Activated gamma-delta T cell treated with Interleukin-2 at 50 U/mL for 16 hours (primary cell): ENCODE data around the gene CCDC28B.
A peak's percentile ranks its signal among the peaks of the same experiment; 100 is the strongest.

ENCODE experiments used
- DNase-seq: peaks from one replicate; pipeline ENCODE4 v3.0.0-alpha.2; 2020

Gene CCDC28B

DNA sequence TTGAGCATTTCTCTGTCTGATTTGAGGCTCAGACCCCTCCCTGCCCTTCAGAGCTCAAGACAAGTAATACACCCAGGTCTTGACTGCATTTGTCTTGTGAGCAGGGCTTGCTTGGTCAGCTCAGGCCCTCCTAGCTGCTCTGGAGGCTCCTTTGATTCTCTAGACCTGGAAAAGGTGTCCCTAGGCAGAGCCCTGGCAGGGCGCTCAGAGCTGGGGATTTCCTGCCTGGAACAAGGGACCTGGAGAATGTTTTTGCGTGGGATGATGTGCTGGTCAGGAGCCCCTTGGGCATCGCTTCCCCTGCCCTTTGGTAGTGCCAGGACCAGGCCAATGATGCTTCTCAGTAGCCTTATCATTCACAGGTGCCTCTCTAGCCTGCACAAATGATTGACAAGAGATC, 4.9 kb upstream of the CCDC28B start:
- DNase-seq: no peak

DNA sequence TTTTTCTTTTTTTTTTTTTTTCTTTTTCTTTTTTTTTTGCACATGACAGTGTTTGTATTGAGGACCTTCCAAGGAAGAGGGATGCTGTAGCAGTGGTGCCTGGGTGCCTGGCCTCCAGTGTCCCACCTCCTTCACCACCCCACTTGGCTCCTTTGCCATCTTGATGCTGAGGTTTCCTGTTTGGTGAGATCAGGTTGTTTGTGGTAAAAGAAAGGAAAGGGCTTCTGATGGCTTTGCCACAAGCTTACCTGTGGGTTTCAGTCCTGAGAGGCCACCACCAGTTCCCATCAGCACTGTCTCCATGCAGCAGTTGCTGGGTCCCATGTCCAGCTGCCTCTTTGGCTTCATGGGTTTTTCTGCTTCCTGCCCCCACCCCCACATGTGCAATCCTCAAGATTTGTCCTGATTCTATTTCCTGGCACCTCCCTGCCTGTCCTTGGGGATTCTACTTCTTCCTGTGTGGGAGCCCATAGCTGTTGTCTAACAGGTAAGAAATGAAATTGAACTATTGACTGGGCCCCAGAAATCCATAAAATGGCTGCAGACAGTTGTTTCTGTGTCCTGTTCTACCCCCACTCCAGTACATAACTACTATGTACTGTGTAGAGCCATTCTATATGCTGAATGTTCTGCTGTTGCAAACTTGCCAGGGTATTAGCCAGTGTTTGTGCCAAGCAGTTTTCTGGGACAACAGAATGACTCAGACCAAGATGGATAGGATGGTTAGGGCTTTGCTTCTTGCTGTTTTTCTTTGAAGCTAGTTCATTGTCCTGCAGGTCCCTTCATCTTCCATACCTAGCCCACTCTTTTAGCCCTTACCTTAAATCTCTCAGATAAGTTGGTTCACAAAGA, 4.2 kb upstream of the CCDC28B start:
- no peak for DNase-seq

DNA sequence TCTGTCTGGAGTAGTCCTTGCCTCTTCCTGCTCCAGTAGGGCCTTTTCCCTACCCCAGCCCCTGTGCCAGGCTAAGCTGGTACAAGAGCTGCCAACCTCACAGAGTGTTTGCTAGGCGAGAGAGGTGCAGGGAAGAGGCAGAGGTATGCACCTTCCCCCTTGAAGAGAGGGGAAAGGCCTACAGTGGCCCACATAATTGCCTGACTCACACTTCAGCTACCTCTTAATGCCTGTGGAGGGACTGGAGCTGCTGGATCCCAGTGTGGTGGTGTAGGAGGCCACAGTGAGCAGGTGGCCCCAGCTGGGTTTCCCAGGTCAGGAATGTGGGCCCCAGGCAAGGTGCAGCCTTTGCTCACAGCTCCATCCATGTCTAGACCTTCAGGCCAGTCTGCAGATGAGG, 3.3 kb upstream of the CCDC28B start:
- DNase-seq: no peak

DNA sequence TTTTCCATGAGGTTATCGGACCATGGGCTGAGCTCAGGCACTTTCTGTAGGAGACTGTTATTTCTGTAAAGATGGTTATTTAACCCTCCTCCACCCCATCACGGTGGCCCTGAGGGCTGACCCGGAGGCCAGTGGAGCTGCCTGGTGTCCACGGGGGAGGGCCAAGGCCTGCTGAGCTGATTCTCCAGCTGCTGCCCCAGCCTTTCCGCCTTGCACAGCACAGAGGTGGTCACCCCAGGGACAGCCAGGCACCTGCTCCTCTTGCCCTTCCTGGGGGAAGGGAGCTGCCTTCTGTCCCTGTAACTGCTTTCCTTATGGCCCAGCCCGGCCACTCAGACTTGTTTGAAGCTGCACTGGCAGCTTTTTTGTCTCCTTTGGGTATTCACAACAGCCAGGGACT, 2.6 kb upstream of the CCDC28B start:
- no peak for DNase-seq

DNA sequence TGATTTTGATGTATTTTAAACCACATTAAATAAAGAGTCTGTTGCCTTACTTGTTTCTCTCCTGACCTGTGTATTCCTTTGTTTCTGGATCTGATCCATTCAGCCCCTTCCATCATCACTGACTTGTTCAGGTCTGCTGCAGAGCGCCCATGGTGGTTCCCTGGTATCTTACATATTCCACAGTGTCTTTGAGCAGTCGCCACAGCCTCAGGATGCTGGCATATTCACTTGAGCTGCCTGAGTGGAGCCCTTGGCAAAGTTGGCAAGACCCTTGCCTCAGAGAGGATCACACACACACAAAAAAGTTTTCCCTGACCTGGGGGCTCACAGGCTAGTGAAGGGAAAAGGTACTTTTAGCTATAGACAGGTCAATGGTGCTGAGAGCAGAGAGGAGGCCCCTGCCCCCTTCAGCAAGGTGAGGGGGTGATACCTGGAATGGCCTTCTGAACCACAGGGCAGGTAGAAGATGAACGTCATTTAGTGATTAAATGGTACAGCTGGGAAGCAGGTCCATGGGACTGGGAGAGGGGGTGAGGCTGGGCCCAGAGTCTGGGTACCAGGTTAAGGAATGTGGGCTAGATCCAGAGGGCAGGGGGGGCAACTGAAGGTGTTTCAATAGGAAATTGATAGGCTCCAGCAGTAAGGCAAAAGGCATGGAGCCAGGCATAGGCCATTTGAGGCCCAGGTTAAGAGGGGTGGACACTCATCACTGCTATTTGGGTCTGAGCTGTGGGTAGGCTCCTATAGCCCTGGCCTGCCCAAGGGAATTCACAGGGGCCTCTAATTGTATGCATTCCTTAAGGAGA, 2.0 kb upstream of the CCDC28B start:
- DNase-seq: no peak

DNA sequence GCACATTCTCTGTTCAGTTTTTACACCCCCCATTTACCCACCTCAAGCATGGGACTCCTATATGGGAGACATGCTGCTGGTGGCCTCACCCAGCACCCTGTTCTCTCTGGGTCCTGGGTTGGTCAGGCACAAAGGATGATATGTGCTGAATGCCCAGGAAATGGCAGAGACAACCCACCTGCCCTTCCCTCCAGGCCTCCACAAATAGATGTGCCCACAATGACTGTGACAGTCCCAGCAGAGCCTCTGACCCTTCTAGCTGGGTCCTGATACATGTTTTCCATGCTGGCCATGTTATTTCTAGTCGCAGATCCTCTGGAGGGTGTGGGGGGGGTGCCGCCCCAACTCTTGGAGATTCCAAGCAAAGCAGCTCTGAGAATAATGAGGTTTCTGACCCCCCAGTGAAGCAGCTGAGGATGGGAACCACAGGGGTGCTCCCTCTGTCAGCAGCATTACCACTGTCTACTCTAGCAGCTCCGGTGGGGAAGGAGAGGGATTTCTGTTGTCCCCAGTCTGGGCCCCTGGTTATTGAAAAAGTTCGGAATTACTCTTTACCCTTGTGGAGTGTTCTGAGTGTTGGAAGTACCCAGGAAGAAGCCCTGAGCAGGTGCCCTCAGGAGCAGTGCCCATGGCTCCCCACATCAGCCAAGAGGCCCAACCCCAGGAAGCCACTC, 1.2 kb upstream of the CCDC28B start:
- DNase-seq: no peak

DNA sequence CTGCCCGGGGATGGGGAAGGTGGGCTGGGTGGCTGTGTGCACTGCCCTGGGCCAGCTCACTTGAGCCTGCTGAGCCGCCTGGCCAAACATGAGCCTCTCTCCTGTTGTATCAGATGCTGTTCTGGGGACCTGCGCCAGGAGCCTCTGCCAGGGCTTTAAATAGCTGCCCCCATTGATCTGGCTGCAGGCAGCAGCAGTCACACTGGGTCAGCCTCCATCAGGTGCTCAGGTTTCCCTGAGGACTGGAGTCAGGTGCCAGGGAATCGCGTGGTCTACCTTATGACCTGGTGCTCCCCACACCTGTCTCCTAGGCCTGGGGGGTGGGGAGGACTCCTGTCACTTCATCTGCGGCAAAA, 700 bp upstream of the CCDC28B start:
- DNase-seq: no peak

DNA sequence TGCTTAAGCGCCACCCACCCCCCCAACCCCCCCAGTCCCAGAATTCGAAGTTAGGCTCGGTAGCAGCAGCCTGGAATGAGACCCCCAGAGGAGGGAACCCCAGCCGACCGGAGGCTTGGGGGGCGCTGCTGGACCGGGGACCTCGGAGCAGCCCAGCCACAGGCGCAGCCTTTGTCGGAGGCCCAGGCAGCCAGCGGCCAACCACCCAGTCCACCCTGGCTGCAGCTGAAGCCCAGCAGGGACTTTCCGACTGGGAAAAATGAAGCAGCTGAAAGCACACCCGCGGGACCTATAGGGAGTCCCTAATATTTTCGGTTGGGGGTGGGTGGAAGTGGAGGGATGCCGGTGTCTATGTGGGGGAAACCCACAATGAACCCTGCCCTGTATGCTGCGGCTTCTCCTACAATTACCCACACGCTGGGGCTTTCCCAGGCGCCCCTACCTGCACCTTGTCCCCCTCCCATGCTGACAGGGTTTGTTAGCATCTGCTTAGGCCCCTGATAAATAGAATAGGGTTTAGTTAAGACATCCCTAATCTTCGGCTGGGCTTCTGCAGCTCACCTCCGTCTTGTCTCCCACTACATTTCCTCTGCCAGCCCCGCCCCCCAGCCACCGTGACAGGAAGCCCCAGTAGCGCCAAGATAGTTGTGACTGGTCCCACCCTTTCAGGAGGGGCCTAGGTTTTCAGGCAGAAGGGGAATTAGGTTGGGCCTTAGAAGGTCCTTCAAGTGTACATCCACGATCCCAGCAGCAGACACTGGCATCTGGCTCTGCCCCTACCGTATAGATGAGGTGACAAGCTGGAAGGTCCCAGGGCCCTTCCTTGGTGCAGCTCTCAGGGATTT, 838 bp downstream of the CCDC28B start:
- DNase-seq: peak; percentile 80

DNA sequence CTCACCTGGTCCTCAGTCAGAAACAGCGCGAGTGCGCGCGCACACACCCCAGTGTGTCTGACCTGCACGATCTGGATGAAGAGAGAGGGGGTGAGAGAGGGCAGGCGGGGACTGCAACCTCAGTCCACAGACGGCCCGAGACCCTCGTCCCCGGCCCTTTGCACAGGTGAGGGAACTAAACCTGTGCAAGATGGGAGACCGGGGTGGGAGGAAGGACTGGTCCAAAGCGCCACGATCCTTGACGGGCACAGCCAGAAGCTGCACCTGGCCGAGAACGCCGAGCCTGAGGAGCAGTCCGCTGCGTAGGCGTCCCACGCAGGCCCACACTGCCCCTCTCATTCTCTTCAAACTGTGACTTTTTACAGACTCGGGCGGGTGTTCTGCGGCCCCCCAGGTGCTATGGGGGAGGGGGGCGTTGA, 4.6 kb downstream of the CCDC28B start:
- DNase-seq: no peak

DNA sequence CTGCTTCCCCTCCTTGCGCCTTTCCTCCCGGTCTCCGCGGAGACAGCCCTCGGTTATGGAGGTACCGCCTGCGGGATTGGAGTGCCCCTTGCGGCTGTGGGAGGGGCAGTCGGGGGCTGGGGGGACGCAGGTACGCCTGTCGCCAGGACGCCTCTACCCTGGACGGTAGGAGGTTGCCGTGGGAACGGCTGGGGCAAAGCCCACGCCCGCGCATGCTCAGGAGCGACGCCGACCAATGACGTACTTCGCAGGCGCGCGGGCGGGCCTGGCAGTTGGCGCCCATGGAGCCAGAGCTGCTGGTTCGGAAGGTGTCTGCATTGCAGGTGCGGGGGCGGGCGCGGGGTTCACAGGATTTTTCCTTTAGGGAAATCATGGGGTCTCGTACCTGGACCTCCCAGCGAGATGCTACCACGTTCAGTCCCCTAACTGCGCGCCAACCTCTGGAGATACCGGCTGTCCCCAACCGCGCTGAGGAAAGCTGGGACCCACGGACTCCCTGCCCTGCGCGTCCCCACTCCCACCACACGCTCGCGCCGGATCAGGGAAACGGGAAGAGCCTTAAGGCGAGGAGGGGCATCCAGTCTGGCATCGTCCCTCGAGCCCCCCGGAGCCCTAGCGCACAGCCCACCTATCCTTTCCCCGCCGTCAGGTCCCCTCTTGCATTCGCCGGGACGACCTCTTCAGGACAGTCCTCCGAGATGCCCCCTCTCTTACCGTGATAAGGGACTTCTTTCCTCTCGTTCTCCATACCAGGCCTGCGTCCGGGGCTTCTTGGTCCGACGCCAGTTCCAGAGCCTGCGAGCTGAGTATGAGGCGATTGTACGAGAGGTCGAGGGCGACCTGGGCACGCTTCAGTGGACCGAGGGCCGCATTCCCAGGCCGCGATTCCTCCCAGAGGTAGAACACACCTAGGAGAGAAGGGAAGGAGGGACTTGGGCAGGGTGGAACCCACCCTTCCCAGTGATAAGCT, 5.3 kb downstream of the CCDC28B start, which contains the start of gene IQCC:
Gene IQCC, plus strand, starts transcription at position 271 of the 970 bp plus-strand sequence. Its CDS starts 11 bp downstream, at position 282.
- peak; percentile 75 for DNase-seq

DNA sequence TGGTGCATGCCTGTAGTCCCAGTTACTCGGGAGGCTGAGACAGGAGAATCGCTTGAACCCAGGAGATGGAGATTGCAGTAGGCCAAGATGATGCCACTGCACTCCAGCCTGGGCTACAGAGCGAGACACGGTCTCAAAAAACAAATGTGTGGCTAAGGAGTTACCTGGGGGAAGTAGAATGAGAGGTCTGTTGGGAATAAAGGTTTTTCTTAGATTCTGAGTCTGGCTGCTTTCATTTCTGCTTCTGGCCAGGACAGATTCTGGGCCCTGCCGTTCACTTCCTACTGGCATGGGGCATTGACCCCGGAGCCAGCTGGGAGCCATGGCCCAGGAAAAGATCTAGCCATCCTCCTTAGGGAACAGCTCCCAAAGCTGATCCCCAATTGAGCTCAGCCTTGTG, 8.1 kb downstream of the CCDC28B start:
- DNase-seq: no peak

DNA sequence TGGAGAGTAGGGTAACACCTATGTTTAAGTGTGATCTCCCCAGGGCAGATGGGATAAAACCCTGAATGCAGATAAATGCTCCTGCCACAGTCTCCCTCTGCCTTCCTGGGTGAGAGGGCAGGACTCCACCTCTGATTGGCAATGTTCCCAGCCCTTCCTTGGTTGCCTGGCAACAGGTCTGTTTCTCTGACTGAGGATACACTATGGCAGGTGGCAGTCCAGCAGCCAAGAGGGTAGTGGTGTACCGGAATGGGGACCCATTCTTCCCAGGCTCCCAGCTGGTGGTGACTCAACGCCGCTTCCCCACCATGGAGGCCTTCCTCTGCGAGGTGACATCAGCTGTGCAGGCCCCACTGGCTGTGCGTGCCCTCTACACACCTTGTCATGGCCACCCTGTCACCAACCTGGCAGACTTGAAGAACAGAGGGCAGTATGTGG, 8.5 kb downstream of the CCDC28B start, which contains the start of gene DCDC2B:
Gene DCDC2B, plus strand, starts transcription at position 199 of the 438 bp plus-strand sequence. Its CDS starts 5 bp downstream, at position 204.
- no peak for DNase-seq

DNA sequence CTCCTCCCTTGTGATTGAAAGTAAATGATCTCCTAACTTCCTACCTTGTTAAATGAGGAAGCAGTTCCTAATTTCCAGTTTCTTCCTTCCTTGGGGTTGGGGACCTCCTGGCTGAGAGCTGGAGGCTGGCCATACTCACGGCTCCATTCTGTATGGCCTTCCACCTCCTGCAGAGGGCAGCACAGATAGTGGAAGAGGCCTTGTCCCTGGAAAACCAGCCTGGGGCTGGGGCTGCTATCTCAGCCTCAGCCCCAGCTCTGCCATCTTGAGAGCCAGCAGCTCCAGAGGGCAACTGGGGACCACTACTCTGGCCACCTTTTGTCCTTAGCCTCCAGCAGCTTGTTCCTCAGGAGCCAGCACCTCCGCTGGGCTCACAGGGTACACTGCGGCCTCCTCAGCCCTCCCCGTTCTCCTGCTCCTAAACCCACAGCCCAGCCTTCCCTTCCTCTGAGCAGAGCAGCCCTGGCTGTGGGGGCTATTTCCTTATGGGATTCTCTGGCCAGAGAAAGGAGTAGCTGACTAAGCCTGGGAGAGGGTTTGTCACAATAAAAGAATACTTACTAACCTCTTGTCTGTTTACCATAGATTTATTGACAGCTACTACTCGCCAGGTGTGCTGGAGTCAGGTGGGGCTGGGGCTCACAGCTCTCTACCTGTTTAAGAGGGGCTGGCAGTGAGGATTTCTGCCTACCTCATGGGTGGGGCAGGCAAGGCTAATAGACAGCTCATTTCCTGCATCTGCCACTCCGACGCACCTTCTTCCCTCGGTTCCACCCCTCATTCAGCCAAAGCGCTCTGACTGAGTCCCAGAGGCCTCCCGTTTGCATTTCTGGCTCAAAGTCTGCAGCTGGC, 15.5 kb downstream of the CCDC28B start:
- DNase-seq: peak; percentile 48

DNA sequence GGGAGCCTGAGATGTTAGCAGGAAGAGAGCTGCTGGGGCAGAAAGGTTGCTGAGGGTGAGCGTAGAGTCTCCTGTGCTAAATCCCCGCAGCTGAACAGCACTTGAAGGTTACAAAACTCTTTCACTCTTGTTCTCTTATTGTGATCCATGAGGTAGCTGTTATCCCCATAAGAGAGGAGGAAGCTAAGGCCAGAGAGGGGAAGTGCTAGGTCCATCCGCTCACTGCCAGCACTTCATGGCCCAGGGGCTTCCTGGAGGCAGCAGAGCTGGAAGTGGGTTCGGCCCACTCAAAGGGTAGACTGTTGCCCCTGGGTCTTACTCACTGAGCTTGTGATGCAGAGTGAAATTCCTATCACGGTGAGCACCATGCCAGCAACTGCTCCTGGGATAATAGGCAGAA, 16.2 kb downstream of the CCDC28B start:
- DNase-seq: no peak

DNA sequence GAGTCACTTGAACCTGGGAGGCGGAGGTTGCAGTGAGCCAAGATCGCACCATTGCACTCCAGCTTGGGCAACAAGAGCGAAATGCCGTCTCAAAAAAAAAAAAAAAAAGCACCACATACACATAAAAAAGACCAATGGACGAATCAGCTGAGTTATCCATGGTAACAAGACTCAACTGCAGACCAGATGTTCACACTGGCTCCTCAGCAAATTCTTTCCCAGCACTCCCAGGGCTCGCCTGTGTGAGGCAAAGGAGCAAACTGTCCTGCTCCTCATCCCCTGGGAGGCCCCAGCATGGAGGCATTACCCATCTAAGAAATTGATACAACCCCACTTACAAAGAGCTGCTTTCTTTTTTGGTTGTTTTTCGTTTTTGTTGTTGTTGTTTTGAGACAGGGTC, 18.6 kb downstream of the CCDC28B start:
- DNase-seq: no peak

DNA sequence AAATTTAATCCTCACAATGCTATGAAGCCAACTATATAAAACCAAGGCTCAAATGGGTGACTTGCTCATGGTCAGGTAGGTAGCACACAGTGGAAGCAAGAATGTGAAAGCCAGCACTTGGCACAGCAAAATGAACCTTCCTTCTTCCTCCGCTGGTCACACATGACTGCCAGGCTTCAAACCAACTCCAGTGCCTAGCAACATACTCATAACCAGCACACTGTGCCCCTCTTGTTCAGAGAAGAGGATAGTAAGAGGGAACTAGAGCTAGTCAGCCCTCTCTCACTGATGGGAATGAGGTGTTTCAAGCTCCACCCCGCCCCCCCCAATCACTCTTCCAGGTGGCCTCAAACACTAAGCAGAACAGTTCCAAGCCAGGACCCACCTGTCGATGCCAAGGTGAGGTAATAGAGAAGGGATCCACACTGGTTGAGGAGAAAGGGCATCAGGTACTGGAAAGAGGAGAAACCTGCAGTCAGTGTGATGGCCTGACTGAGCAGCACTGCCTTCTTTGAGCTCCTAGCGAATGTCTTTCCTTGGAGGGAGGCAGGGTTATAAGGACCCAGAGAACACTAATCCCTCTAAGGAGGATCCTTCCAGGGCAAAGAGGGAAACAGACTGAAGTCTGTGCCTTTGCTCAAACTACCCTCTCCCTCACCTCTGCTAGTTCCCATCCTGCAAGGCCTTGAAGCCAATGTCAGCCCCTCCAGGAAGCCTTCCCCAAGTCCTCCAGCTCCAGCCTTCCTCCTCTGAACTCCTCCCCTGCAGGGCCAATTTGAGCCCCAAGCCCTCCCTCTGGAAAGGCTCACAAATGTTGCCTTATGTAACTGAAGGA, 20.6 kb downstream of the CCDC28B start:
- DNase-seq: no peak

DNA sequence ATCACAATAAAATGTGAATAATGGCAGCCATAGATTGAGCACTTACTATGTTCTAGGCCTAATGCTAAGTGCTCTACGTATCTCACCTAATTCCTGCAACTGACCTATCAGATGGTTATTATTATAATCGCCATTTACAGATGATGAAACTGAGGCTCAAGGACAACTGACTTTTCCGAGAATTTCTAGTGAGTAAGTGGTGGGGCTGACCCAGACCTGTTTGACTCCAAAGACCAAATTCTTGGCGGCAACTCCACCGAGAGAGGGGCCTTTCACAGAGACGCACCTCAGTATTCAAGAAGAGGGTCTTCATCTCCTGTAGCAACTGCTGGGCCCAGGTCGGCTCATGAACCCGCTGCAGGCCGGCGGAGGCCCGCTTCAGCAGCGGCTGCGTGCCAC, 21.2 kb downstream of the CCDC28B start:
- no peak for DNase-seq

DNA sequence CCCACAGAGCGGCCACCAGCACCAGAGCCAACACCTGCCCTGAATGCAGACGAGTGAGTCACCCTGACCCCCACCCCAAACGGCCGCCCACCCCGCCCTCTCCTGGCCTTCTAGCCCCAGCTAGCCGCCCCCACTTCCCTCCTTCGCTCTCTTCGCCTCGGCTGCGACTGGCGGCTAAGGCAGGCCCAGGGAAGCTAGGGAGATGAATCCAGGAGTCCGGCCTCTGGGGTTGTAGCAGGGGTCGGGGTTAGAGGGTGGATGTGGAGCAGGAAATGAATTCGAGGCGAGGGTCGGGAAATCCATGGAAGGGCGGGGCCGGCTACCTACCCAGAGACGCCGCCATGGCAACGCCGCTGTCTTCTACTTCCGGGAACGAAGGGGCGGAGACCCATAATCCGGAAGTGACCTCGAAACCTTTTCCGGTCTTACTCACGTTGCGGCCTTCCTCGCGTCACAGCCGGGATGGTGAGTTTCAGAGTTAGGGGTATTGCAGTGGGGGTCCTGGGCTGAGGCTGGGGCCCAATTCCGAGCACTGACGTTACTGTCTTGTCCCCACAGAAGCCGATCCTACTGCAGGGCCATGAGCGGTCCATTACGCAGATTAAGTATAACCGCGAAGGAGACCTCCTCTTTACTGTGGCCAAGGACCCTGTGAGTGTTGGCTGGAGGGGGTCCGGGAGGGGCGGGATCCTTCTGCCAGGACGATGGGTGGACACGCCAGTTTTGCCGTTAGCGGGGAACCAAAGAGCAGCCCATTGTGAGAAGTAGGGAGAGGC, 21.8 kb downstream of the CCDC28B start, which contains the start of the genes EIF3I and TMEM234:
Gene EIF3I, plus strand, starts transcription at position 428 of the 776 bp plus-strand sequence. Its CDS starts 35 bp downstream, at position 463.
Gene TMEM234, minus strand, starts transcription at position 374 of the 776 bp plus-strand sequence. Its CDS starts 31 bp downstream, at position 343.
- peak; percentile 92 for DNase-seq
